Neural cell (in vitro differentiated cells): ENCODE data around the gene RTF1. TPM values are rescaled to one million over a fixed set of nuclear protein-coding genes. Genes with fewer than 3 reads are reported as not detected.

Experiments
- H2AFZ ChIP-seq: fragments of 200-600, 300-800 bp; sonication (generic), shearing (Covaris generic); 2 replicates; pipeline ENCODE4 v1.6.0; 2014; ENCODE audit warnings: low read depth, mild to moderate bottlenecking, antibody characterized with exemption, low read length, moderate library complexity
- H3F3A ChIP-seq: fragments of 200-600 bp; shearing (Covaris generic); 2 replicates; pipeline ENCODE4 v1.6.1; 2016; ENCODE audit warnings: mild to moderate bottlenecking, moderate library complexity, mixed read lengths, antibody characterized with exemption, low read length; ENCODE audit not compliant: insufficient read depth, poor library complexity, severe bottlenecking
- H3K27ac ChIP-seq: fragments of 200-600, 300-800 bp; sonication (generic), shearing (Covaris generic); 2 replicates; pipeline ENCODE4 v1.5.1; 2014; ENCODE audit warnings: mild to moderate bottlenecking, low read length, moderate library complexity
- H3K27me3 ChIP-seq: fragments of 300-800, 200-600 bp; sonication (generic), shearing (Covaris generic); 2 replicates; pipeline ENCODE4 v1.6.0; 2014; ENCODE audit warnings: mild to moderate bottlenecking, low read depth, low read length, moderate library complexity; ENCODE audit not compliant: insufficient read depth
- H3K36me3 ChIP-seq: fragments of 300-800, 200-600 bp; sonication (generic), shearing (Covaris generic); 2 replicates; pipeline ENCODE4 v1.5.1; 2014; ENCODE audit warnings: mild to moderate bottlenecking, antibody characterized with exemption, low read length, moderate library complexity; ENCODE audit not compliant: insufficient read depth
- H3K4me2 ChIP-seq: fragments of 300-800, 200-600 bp; sonication (generic), shearing (Covaris generic); 2 replicates; pipeline ENCODE4 v1.6.0; 2014; ENCODE audit warnings: mild to moderate bottlenecking, low read length
- H3K4me3 ChIP-seq: fragments of 300-800, 200-600 bp; sonication (generic), shearing (Covaris generic); 2 replicates; pipeline ENCODE4 v1.5.1; 2014; ENCODE audit warnings: mild to moderate bottlenecking, low read length, moderate library complexity
- H3K79me2 ChIP-seq: fragments of 200-600 bp; shearing (Covaris generic); replicated peaks from 2 replicates; pipeline ENCODE4 v1.6.0; 2014; ENCODE audit warnings: mild to moderate bottlenecking, low read length, moderate library complexity; ENCODE audit not compliant: insufficient read depth
- H3K9ac ChIP-seq: fragments of 300-800, 200-600 bp; sonication (generic), shearing (Covaris generic); 2 replicates; pipeline ENCODE4 v1.6.1; 2016; ENCODE audit warnings: mild to moderate bottlenecking, low read length, mixed read lengths
- H3K9me2 ChIP-seq: fragments of 200-600 bp; shearing (Covaris generic); 2 replicates; pipeline ENCODE4 v1.6.1; 2016; ENCODE audit warnings: mild to moderate bottlenecking, low read length, mixed read lengths; ENCODE audit not compliant: insufficient read depth
- H3K9me3 ChIP-seq: fragments of 200-600, 300-800 bp; sonication (generic), shearing (Covaris generic); 2 replicates; pipeline ENCODE4 v1.6.1; 2016; ENCODE audit warnings: mild to moderate bottlenecking, mixed run types, low read length, moderate library complexity, mixed read lengths
- H4K20me1 ChIP-seq: fragments of 200-600 bp; shearing (Covaris generic); 2 replicates; pipeline ENCODE4 v1.6.1; 2016; ENCODE audit warnings: mild to moderate bottlenecking, mixed run types; ENCODE audit not compliant: insufficient read depth
- CTCF ChIP-seq: fragments of 450-650 bp; IDR thresholded peaks from 2 replicates; pipeline ENCODE4 v1.5.1; 2014; ENCODE audit warnings: antibody characterized with exemption, mild to moderate bottlenecking, moderate library complexity; ENCODE audit not compliant: poor library complexity, severe bottlenecking
- EP300 ChIP-seq: fragments of 450-650 bp; conservative IDR thresholded peaks from 2 replicates; pipeline ENCODE4 v1.6.1; 2014; ENCODE audit warnings: antibody characterized with exemption, mild to moderate bottlenecking, moderate library complexity; ENCODE audit not compliant: poor library complexity, severe bottlenecking
- EZH2 ChIP-seq: fragments of 200-600, 300-800 bp; shearing (Covaris generic), sonication (generic); IDR thresholded peaks from 2 replicates; pipeline ENCODE4 v1.6.1; 2014; ENCODE audit warnings: antibody characterized with exemption, low read length, borderline replicate concordance, mild to moderate bottlenecking; ENCODE audit not compliant: insufficient read depth, poor library complexity, severe bottlenecking
- MXI1 ChIP-seq: fragments of 450-650 bp; conservative IDR thresholded peaks from 2 replicates; pipeline ENCODE4 v1.6.1; 2014; ENCODE audit warnings: antibody characterized with exemption, mild to moderate bottlenecking; ENCODE audit not compliant: poor library complexity, severe bottlenecking
- POLR2AphosphoS5 ChIP-seq: IDR thresholded peaks from 2 replicates; pipeline ENCODE4 v1.6.1; 2012
- RAD21 ChIP-seq: fragments of 450-650 bp; conservative IDR thresholded peaks from 2 replicates; pipeline ENCODE4 v1.6.1; 2014; ENCODE audit warnings: antibody characterized with exemption, mild to moderate bottlenecking, moderate library complexity
- REST ChIP-seq: IDR thresholded peaks from 2 replicates; pipeline ENCODE4 v1.6.1; 2012; ENCODE audit warnings: borderline replicate concordance
- SMC3 ChIP-seq: fragments of 450-650 bp; conservative IDR thresholded peaks from 2 replicates; pipeline ENCODE4 v1.6.1; 2014; ENCODE audit warnings: antibody characterized with exemption, mild to moderate bottlenecking, moderate library complexity; ENCODE audit not compliant: poor library complexity
- TAF1 ChIP-seq: IDR thresholded peaks from 2 replicates; pipeline ENCODE4 v1.6.1; 2012; ENCODE audit warnings: low read depth
- polyA plus RNA-seq: library from polyadenylated mRNA; depleted of rRNA; stranded (reverse); fragments of >200 nt; gene quantifications from 2 replicates; pipeline ENCODE4 v1.2.3, GENCODE V29; 2014

RTF1 gene
- polyA plus RNA-seq, 1 donor from 2014 or later: 84.1 TPM

- Histone ChIP-seq H3K27me3 (peaks cover 89% of the 10 kb centered on the region), H2AFZ (no peak overlapping the region), H3K9me3 (no peaks in the 10 kb centered on the region)
Measured at GRCh38 chr15:41503669-41504010, 86.7 kb downstream of the RTF1 start.

GRCh38 chr15:41504751-41505492, 88.0 kb downstream of the RTF1 start:
- no peak overlapping the region for H3K4me2 ChIP-seq
- no peaks in the 10 kb centered on the region for H4K20me1 ChIP-seq
- H3K27ac ChIP-seq: no peak overlapping the region
- peaks cover 87% of the 10 kb centered on the region for H3K27me3 ChIP-seq
- H3K9ac ChIP-seq: no peak overlapping the region
- H3K4me3 ChIP-seq: no peak overlapping the region
- H3K9me2 ChIP-seq: no peaks in the 10 kb centered on the region
- no peaks in the 10 kb centered on the region for H3K36me3 ChIP-seq
- H2AFZ ChIP-seq: no peak overlapping the region
- no peaks in the 10 kb centered on the region for H3K79me2 ChIP-seq
- no peaks in the 10 kb centered on the region for H3K9me3 ChIP-seq
- no peaks in the 10 kb centered on the region for H3F3A ChIP-seq
- no peak for TF ChIP-seq CTCF
- TF ChIP-seq REST: no peak
- no peak for TF ChIP-seq TAF1
- TF ChIP-seq EZH2: no peak
- no peak for TF ChIP-seq MXI1

More at GRCh38 chr15:41503669-41504010, 86.7 kb downstream of the RTF1 start:
- no peaks in the 10 kb centered on the region for H3F3A ChIP-seq
- H3K36me3 ChIP-seq: no peaks in the 10 kb centered on the region
- H3K79me2 ChIP-seq: no peaks in the 10 kb centered on the region
- H3K4me3 ChIP-seq: no peak overlapping the region
- TF ChIP-seq SMC3 (no peak), CTCF (no peak), POLR2AphosphoS5 (no peak), TAF1 (no peak), EZH2 (no peak), MXI1 (no peak), REST (no peak), EP300 (no peak), RAD21 (no peak)
- no peak overlapping the region for H3K9ac ChIP-seq
- no peak overlapping the region for H3K27ac ChIP-seq
- no peaks in the 10 kb centered on the region for H4K20me1 ChIP-seq
- H3K9me2 ChIP-seq: no peaks in the 10 kb centered on the region
- H3K4me2 ChIP-seq: no peak overlapping the region
